ENCODE data around the gene LMBR1. TPM values are rescaled to one million over a fixed set of nuclear protein-coding genes. Genes with fewer than 3 reads are reported as not detected.

LMBR1 gene
- total RNA-seq, 1 donor from 2014 or later = 69.1 TPM

DNA sequence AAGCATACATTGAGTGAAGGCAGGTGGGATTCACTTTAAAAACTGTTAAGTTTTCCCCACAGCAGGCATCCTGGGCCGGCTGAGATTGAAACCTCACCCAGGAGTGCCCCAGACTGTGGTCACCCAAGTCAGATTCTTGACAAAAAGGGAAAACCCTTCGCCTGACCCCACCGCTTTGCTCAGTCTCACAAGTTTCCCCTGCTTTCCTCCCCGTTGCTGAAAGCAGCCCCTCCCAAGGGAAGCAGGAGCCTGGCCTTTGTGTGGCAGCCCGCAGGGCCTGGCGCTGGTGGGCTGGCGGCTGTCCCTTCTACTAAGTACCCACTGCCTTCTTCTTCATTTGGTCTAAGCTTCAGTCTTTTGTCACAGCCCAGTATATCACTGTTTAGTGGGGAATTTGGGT lies 236.4 kb downstream of the LMBR1 start:
- H3K9me3 Mint-ChIP-seq = no peaks in the 10 kb centered on the region
- TF ChIP-seq, protein P1, sequence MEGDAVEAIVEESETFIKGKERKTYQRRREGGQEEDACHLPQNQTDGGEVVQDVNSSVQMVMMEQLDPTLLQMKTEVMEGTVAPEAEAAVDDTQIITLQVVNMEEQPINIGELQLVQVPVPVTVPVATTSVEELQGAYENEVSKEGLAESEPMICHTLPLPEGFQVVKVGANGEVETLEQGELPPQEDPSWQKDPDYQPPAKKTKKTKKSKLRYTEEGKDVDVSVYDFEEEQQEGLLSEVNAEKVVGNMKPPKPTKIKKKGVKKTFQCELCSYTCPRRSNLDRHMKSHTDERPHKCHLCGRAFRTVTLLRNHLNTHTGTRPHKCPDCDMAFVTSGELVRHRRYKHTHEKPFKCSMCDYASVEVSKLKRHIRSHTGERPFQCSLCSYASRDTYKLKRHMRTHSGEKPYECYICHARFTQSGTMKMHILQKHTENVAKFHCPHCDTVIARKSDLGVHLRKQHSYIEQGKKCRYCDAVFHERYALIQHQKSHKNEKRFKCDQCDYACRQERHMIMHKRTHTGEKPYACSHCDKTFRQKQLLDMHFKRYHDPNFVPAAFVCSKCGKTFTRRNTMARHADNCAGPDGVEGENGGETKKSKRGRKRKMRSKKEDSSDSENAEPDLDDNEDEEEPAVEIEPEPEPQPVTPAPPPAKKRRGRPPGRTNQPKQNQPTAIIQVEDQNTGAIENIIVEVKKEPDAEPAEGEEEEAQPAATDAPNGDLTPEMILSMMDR (conservative IDR thresholded peaks at IDR 0.05) = no peak
- no peak overlapping the region for H3K27ac Mint-ChIP-seq
- H3K4me3 Mint-ChIP-seq = no peak overlapping the region
- H3K36me3 Mint-ChIP-seq = no peaks in the 10 kb centered on the region
- no peaks in the 10 kb centered on the region for H3K4me1 Mint-ChIP-seq (ENCODE audit: unreplicated experiment)
- DNase-seq (ENCODE audit: extremely low spot score, unreplicated experiment) = no peak
- no peaks in the 10 kb centered on the region for H3K27me3 Mint-ChIP-seq

DNA sequence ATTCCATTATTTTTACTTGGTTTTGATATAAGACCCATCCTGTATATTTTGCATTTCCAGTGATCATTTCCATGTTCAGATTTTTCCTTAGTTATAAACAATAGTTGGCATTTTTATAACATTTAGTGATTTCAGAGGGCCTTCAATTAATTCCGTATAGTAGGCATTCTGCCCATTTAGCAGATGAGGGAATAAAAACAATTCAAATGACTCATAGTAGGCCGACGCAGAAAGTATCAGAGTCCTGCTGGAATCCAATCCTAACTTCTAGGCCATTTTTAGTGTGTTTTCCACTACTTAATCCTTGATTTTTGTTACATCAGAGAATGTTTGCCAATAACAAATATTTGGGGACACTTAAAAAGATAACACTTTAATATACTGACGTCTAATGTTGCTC lies 237.0 kb downstream of the LMBR1 start:
- Mint-ChIP-seq H3K27ac (no peak overlapping the region), H3K4me3 (no peak overlapping the region), H3K9me3 (no peaks in the 10 kb centered on the region), H3K36me3 (no peaks in the 10 kb centered on the region), H3K27me3 (no peaks in the 10 kb centered on the region), H3K4me1 (ENCODE audit: unreplicated experiment) (no peaks in the 10 kb centered on the region)
- DNase-seq (ENCODE audit: extremely low spot score, unreplicated experiment) = no peak
- TF ChIP-seq, protein P1 (conservative IDR thresholded peaks at IDR 0.05) = no peak

- no peaks in the 10 kb centered on the region for H3K9me3 Mint-ChIP-seq
- TF ChIP-seq, protein P1 (conservative IDR thresholded peaks at IDR 0.05) = no peak
Measured at GRCh38 chr7:156655251-156655650, 237.7 kb downstream of the LMBR1 start.

DNA sequence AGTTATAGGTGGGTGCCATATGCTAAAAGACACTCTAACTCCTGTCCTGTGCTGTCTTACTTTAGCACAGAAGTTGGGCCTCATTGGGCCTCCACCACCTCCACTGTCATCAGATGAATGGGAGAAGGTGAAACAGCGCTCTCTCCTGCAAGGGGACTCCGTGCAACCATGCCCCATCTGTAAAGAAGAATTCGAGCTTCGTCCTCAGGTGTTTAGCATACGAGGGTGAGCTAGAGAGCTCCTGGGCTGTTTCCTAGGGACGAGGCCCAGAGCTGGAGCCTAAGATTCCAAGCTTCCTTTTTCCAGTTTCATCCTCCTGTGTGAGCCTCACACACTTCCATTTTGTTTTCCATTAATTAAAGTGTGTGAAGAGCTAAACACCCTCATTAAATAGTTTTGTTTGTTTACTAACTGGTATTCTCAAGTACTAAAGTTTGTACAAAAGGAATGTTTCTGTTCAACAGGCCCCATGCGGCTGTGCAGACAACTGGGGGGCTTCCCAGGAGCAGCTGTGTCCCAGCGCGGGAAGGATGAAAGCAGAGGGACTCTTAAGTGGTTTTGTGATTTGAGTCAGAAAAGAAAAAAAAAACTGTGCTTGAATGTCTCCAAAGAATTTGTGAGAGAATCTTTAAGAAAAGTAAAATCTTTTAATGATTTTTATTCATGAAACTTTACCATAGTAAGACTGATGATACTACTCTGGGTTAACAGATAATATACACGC lies 238.3 kb downstream of the LMBR1 start:
- TF ChIP-seq, protein P1 (conservative IDR thresholded peaks at IDR 0.05) = no peak
- H3K36me3 Mint-ChIP-seq = no peaks in the 10 kb centered on the region
- no peaks in the 10 kb centered on the region for H3K27me3 Mint-ChIP-seq
- no peak for DNase-seq (ENCODE audit: extremely low spot score, unreplicated experiment)
- no peaks in the 10 kb centered on the region for H3K9me3 Mint-ChIP-seq
- H3K4me1 Mint-ChIP-seq (ENCODE audit: unreplicated experiment) = no peaks in the 10 kb centered on the region
- H3K27ac Mint-ChIP-seq = no peak overlapping the region
- no peak overlapping the region for H3K4me3 Mint-ChIP-seq

More at GRCh38 chr7:156655251-156655650, 237.7 kb downstream of the LMBR1 start:
- H3K27me3 Mint-ChIP-seq = no peaks in the 10 kb centered on the region
- H3K27ac Mint-ChIP-seq = no peak overlapping the region
- H3K4me1 Mint-ChIP-seq (ENCODE audit: unreplicated experiment) = no peaks in the 10 kb centered on the region
- no peak overlapping the region for H3K4me3 Mint-ChIP-seq
- H3K36me3 Mint-ChIP-seq = no peaks in the 10 kb centered on the region
- no peak for DNase-seq (ENCODE audit: extremely low spot score, unreplicated experiment)

GRCh38 chr7:156652886-156653568 lies 240.0 kb downstream of the LMBR1 start:
- Mint-ChIP-seq H3K9me3 (no peaks in the 10 kb centered on the region), H3K36me3 (no peaks in the 10 kb centered on the region)
- DNase-seq (ENCODE audit: extremely low spot score, unreplicated experiment) = no peak

More at GRCh38 chr7:156652886-156653568, 240.0 kb downstream of the LMBR1 start:
- H3K4me3 Mint-ChIP-seq = no peak overlapping the region
- no peaks in the 10 kb centered on the region for H3K27me3 Mint-ChIP-seq
- H3K4me1 Mint-ChIP-seq (ENCODE audit: unreplicated experiment) = no peaks in the 10 kb centered on the region
- H3K27ac Mint-ChIP-seq = no peak overlapping the region
- TF ChIP-seq, protein P1 (conservative IDR thresholded peaks at IDR 0.05) = no peak

Data from type B pancreatic cell (in vitro differentiated cells).